ENCODE results near the gene KMT5B. TPM values are rescaled to one million over a fixed set of nuclear protein-coding genes. Genes with fewer than 3 reads are reported as not detected.

Gene KMT5B
- total RNA-seq, 2 donors from 2014 or later: 42.6 to 59.1 TPM

DNA sequence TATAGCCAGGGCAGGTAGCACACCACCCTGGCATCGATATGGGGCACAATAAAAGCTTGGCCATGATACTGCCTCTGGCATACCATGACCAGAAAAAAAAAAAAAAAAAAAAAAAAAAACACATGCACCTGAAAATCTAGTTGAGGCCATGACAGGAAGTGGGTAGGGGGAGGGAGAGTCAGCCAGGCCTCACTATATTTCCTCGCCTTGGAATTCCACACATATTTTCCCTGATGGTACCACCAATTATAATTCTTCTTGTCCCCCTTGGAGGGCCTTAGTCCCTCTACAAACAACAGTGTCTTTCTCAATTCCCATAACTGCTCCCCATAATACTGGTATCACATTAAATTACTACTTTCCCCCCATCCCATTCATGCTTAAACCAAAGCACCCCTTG lies 79.3 kb downstream of the KMT5B start:
- H3K9me3 ChIP-seq: no peaks in the 10 kb centered on the region
- H3K9ac ChIP-seq (ENCODE audit: low read depth in 2 of 2, low read length in 2 of 2): no peak overlapping the region
- no peak overlapping the region for H3K4me3 ChIP-seq
- H3K4me1 ChIP-seq: peaks cover 4% of the 10 kb centered on the region
- TF ChIP-seq, protein P1, sequence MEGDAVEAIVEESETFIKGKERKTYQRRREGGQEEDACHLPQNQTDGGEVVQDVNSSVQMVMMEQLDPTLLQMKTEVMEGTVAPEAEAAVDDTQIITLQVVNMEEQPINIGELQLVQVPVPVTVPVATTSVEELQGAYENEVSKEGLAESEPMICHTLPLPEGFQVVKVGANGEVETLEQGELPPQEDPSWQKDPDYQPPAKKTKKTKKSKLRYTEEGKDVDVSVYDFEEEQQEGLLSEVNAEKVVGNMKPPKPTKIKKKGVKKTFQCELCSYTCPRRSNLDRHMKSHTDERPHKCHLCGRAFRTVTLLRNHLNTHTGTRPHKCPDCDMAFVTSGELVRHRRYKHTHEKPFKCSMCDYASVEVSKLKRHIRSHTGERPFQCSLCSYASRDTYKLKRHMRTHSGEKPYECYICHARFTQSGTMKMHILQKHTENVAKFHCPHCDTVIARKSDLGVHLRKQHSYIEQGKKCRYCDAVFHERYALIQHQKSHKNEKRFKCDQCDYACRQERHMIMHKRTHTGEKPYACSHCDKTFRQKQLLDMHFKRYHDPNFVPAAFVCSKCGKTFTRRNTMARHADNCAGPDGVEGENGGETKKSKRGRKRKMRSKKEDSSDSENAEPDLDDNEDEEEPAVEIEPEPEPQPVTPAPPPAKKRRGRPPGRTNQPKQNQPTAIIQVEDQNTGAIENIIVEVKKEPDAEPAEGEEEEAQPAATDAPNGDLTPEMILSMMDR (IDR thresholded peaks at IDR 0.05): no peak
- no peak overlapping the region for H3K27ac ChIP-seq
- intact Hi-C loops (cut with DNase I): no loop called here
- H3K27me3 ChIP-seq: no peaks in the 10 kb centered on the region
- DNase-seq: no peak
- H3K36me3 ChIP-seq: no peaks in the 10 kb centered on the region

- Histone ChIP-seq H3K27ac (no peak overlapping the region), H3K9ac (ENCODE audit: low read depth in 2 of 2, low read length in 2 of 2) (no peak overlapping the region), H3K27me3 (no peaks in the 10 kb centered on the region), H3K4me3 (no peak overlapping the region), H3K36me3 (no peaks in the 10 kb centered on the region), H3K9me3 (no peaks in the 10 kb centered on the region), H3K4me1 (peaks cover 8% of the 10 kb centered on the region)
- intact Hi-C loops (cut with DNase I): no loop called here
- DNase-seq: no peak
- TF ChIP-seq, protein P1 (IDR thresholded peaks at IDR 0.05): no peak
Measured at GRCh38 chr11:68130121-68130520, 83.0 kb downstream of the KMT5B start.

DNA sequence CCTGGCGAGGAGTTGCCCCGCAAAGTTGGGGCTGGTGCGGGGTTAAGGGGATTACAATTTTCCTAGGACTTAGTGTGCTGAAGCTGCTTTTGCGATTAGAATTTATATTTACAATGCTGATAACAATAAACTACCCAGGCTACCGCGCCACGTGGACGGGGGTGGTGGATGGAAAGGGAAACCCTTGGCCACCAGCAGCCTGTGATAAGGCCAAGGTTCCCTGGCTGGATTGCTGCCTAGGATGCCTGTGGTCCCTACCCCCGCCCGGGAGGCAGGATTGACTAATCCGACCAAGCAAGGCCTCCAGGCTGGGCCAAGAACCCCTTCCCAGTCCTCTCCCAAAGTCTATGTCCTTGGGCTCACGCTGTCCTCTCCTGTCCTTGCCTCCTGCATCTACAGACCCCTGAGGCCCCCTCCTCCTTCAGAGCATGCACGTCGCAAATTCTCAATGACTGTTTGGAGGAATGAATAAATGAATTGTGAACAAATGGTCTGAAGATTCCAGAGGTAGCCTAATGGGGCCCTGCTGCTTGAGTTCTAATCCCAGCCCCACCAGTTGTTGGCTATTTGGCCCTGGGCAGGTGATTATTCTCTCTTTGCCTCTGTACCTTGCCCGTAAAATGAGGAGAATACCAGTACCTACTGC lies 84.3 kb downstream of the KMT5B start:
- Histone ChIP-seq H3K4me3 (peak overlapping the region; percentile 42), H3K4me1 (peaks cover 8% of the 10 kb centered on the region), H3K27me3 (no peaks in the 10 kb centered on the region), H3K9ac (ENCODE audit: low read depth in 2 of 2, low read length in 2 of 2) (peak overlapping the region; percentile 30 to 68), H3K36me3 (no peaks in the 10 kb centered on the region), H3K9me3 (no peaks in the 10 kb centered on the region), H3K27ac (no peak overlapping the region)
- no peak for DNase-seq
- TF ChIP-seq, protein P1 (IDR thresholded peaks at IDR 0.05): no peak
- intact Hi-C loops (cut with DNase I): no loop called here

DNA sequence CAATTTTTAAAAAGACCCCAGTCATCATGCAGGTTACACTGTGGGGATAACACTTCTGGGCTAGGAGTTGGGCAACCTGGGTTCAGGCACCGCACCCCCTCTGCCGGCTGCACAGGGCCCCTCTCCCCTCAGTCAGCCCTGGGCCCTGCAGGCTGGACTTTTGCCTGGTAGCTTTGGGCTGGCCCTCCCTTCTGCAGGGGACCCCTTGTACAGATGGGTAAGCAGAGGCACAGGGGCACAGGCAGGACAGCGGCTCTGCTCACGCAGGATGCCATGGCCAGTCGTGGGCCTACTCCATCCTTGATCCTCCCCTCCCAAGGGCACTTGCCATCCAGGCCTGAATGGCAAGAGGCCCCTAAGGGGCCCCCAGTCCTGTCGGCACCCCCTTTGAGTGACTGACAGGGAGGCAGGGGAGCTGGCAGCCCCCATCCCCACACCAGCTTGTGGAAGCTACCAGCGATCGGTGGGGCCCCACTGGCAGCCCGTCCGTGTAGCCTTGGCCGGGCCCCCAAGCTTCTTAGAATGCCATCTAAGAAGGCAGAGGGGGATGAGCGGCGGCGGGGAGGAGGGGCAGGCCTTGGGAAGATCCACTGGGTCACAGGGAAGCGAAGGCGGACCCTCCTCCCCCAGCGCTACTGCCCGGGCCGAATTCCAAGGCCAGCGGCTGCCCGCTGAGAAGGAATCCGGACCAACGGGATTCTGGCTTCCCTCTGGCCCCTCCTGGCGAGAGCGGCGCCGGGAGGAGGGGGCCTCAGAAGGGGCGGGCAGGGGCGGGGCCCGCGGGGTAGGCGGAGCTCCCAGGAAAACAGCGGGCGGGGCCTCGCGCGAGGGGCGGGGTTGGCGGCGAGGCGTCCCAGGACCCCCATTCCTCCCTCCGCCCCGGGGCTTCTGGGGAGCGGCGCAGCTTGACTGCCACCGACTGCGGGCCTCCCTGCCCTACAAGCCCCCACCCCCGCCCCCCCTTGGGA lies 85.1 kb downstream of the KMT5B start:
- no peak for DNase-seq

GRCh38 chr11:68125164-68125563 lies 87.9 kb downstream of the KMT5B start:
- no peaks in the 10 kb centered on the region for H3K27me3 ChIP-seq
- TF ChIP-seq, protein P1 (IDR thresholded peaks at IDR 0.05): no peak
- no peak overlapping the region for H3K9ac ChIP-seq (ENCODE audit: low read depth in 2 of 2, low read length in 2 of 2)
- H3K4me1 ChIP-seq: peaks cover 16% of the 10 kb centered on the region
- no peak overlapping the region for H3K27ac ChIP-seq
- no peaks in the 10 kb centered on the region for H3K9me3 ChIP-seq
- H3K4me3 ChIP-seq: no peak overlapping the region
- DNase-seq: no peak
- no peaks in the 10 kb centered on the region for H3K36me3 ChIP-seq
- intact Hi-C loops (cut with DNase I): no loop called here

More for the DNA sequence above, 85.1 kb downstream of the KMT5B start:
- intact Hi-C loops (cut with DNase I): no loop called here
- Histone ChIP-seq H3K27me3 (no peaks in the 10 kb centered on the region), H3K4me3 (peak overlapping the region; percentile 42), H3K27ac (no peak overlapping the region), H3K36me3 (no peaks in the 10 kb centered on the region), H3K9ac (ENCODE audit: low read depth in 2 of 2, low read length in 2 of 2) (peak overlapping the region in 1 of 2 donors; percentile 2), H3K9me3 (no peaks in the 10 kb centered on the region), H3K4me1 (peaks cover 8% of the 10 kb centered on the region)
- TF ChIP-seq, protein P1 (IDR thresholded peaks at IDR 0.05): no peak

Measured in colonic mucosa (tissue), 4 donors.